Transverse colon (tissue), 4 donors: Measurements from ENCODE around the gene TBC1D9B. TPM values are rescaled to one million over a fixed set of nuclear protein-coding genes. Genes with fewer than 3 reads are reported as not detected.

ENCODE experiments used
- DNase-seq: peaks from one replicate; pipeline ENCODE4 v3.0.0-alpha.2; 2019
- H3K27ac ChIP-seq, 4 donors: fragments of 200-600 bp; sonication (generic); 2 replicates each; pipeline ENCODE4 v1.5.1; 2016 to 2018; ENCODE audit warnings: inconsistent platforms in 4 of 4
- H3K27me3 ChIP-seq: fragments of 200-600 bp; sonication (generic); 2 replicates; pipeline ENCODE4 v1.5.1; 2017; ENCODE audit warnings: inconsistent platforms
- H3K36me3 ChIP-seq, 4 donors: fragments of 200-600 bp; sonication (generic); 2 replicates each; pipeline ENCODE4 v1.5.1; 2017 to 2019; ENCODE audit warnings: inconsistent platforms in 4 of 4
- H3K4me1 ChIP-seq, 4 donors: fragments of 200-600 bp; sonication (generic); 2 replicates each; pipeline ENCODE4 v1.5.1; 2017 to 2020; ENCODE audit warnings: inconsistent platforms in 4 of 4
- H3K4me3 ChIP-seq, 4 donors: fragments of 200-600 bp; sonication (generic); 1 replicate in 1 of 4; 2 replicates in 3 of 4; pipeline versions ENCODE4 v1.5.1 to v1.6.1; 2017 to 2019; ENCODE audit warnings: inconsistent platforms in 4 of 4
- H3K9me3 ChIP-seq, 2 donors: fragments of 200-600 bp; sonication (generic); 2 replicates each; pipeline ENCODE4 v1.5.1; 2017 to 2019; ENCODE audit warnings: inconsistent platforms in 2 of 2
- EP300 ChIP-seq: sonication (generic); formaldehyde crosslinking; IDR thresholded peaks from one replicate; pipeline ENCODE4 v1.6.1; 2017; ENCODE audit warnings: antibody characterized with exemption, low read depth
- POLR2A ChIP-seq: fragments of 450-650 bp; IDR thresholded peaks from one replicate; pipeline ENCODE4 v1.6.1; 2016; ENCODE audit warnings: antibody characterized with exemption, mild to moderate bottlenecking, moderate library complexity
- POLR2AphosphoS5 ChIP-seq, 3 donors: sonication (generic); formaldehyde crosslinking; IDR thresholded peaks; one replicate each; pipeline ENCODE4 v1.6.1; 2016; ENCODE audit warnings: antibody characterized with exemption in 3 of 3
- WGBS, 2 donors: methylation state at CpG; one replicate each; pipeline ENCODE4 v1.1.5; 2018; ENCODE audit warnings: low coverage in 1 of 2; 5-methylcytosine and 5-hydroxymethylcytosine counted together
- in situ Hi-C, 4 donors: fragments of 200-750 bp; cut with MboI; loops; one replicate each; pipeline versions ENCODE4 v1.15.0 to v1.15.1; 2017; ENCODE audit warnings: low sequenced_read_pairs in 3 of 4, low pct_ligation_motif_present in 1 of 4, low pct_unique_long_range_greater_than_20kb in 1 of 4
- intact Hi-C: fragments of 100-400 bp; cut with DNase I; formaldehyde crosslinking; loops from one replicate; pipeline ENCODE4 v1.15.1; 2023; ENCODE audit warnings: low total_unique reads
- total RNA-seq, 4 donors: library from RNA; depleted of rRNA; stranded (reverse); fragments of >200 nt; gene quantifications; one replicate each; pipeline ENCODE4 v1.1.0, GENCODE V29; 2016
- TF ChIP-seq, protein P1 (sequence below), 5 experiments: fragments of 200-600 bp in 3 of 5; fragments of 450-650 bp in 2 of 5; sonication (generic) in 3 of 5; IDR thresholded peaks; 1 replicate in 2 of 5; 2 replicates in 3 of 5; pipeline ENCODE4 v1.5.1; 2016 to 2017; ENCODE audit warnings: antibody characterized with exemption in 5 of 5, inconsistent platforms in 3 of 5, mild to moderate bottlenecking in 2 of 5, moderate library complexity in 1 of 5

The TBC1D9B gene
- total RNA-seq, 4 donors from 2014 or later = 90.5 to 178 (median 127) TPM

DNA sequence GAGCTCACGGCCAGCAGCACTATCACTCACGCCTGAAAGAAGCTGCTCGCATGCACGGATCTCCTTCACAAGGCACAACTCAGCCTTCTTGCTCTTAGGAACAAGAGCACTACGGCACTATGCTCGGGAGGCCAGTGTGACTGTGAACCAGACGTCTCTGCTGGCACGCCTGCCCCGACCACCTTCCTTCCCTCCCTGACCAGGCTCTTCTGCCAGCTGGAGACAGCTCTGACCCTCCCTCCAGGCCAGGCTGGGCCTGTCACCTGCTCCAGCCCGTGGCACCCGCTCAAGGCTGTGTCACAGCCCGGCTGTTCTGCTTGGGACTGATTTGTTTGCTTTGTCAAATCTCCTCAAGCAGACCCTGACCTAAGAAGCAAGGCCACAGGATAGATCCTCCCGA lies 7.0 kb downstream of the TBC1D9B start:
- no peak for DNase-seq
- Histone ChIP-seq H3K27me3 (no peaks in the 10 kb centered on the region), H3K4me3 (no peak overlapping the region), H3K9me3 (no peaks in the 10 kb centered on the region), H3K4me1 (peaks cover 0 to 2% (median 0%) of the 10 kb centered on the region in 4 donors), H3K27ac (no peak overlapping the region), H3K36me3 (peaks cover 0 to 41% (median 16%) of the 10 kb centered on the region in 4 donors)
- intact Hi-C loops (no loop called here), in situ Hi-C loops (loop anchor here in 1 of 4 donors (25.0 kb wide), 1 partner anchor 187 kb away; no protein-coding TSS in a partner anchor)
- TF ChIP-seq EP300 (no peak), POLR2A (no peak), POLR2AphosphoS5 (IDR thresholded peaks at IDR 0.05) (no peak)
- TF ChIP-seq, protein P1, sequence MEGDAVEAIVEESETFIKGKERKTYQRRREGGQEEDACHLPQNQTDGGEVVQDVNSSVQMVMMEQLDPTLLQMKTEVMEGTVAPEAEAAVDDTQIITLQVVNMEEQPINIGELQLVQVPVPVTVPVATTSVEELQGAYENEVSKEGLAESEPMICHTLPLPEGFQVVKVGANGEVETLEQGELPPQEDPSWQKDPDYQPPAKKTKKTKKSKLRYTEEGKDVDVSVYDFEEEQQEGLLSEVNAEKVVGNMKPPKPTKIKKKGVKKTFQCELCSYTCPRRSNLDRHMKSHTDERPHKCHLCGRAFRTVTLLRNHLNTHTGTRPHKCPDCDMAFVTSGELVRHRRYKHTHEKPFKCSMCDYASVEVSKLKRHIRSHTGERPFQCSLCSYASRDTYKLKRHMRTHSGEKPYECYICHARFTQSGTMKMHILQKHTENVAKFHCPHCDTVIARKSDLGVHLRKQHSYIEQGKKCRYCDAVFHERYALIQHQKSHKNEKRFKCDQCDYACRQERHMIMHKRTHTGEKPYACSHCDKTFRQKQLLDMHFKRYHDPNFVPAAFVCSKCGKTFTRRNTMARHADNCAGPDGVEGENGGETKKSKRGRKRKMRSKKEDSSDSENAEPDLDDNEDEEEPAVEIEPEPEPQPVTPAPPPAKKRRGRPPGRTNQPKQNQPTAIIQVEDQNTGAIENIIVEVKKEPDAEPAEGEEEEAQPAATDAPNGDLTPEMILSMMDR (IDR thresholded peaks at IDR 0.05) = no peak
- 87% methylated on average over 13 of the region's 13 CpGs; no CpG with 5 or more reads in 1 of the 2 donors for WGBS, 2 donors

DNA sequence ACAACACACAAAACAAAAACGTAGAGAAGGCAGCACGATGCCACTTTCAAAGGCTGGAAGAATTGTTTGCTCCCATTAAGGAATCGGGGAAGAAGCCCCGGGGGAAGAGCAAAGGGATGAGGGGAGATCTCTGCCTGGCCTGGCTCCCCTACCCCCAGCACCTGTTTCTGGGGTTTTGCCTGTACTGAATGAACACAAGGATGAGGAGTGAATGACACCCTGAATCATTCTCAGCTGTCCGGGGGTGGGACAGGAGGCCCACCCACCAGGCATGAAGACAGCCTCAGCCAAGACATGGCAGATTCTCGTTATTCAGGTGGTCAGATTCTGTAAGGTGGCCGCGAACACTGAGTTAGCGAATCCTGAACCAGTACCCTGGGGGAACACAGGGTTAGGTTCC lies 7.5 kb downstream of the TBC1D9B start:
- 88 to 97% methylated on average over 4 to 9 of the region's 9 CpGs for WGBS, 2 donors
- DNase-seq = no peak
- Histone ChIP-seq H3K27ac (no peak overlapping the region), H3K36me3 (peaks cover 0 to 39% (median 16%) of the 10 kb centered on the region in 4 donors), H3K4me1 (no peaks in the 10 kb centered on the region), H3K9me3 (no peaks in the 10 kb centered on the region), H3K27me3 (no peaks in the 10 kb centered on the region), H3K4me3 (no peak overlapping the region)
- intact Hi-C loops (no loop called here), in situ Hi-C loops (loop anchor here in 1 of 4 donors (25.0 kb wide), 1 partner anchor 187 kb away; no protein-coding TSS in a partner anchor)
- TF ChIP-seq EP300 = no peak
- TF ChIP-seq POLR2AphosphoS5 (IDR thresholded peaks at IDR 0.05) = no peak

DNA sequence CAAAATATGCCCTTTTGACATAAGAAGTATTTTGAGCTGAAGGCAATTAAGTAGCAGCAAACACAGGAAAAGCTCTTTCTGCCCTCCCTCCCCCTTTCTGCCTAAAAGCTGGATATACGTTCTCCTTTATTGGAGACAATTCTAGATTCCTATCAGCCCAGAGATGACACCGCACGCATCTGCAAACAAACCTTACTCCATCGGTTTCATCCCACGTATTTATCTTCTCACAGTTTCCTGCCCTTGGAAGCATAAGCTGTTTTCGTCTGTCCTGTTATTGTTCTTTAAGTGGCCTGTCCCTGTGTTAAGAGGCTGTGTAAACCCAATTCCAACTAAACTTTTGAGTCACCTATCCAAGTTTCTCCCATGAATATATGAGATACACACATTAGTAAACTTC lies 11.8 kb downstream of the TBC1D9B start:
- Histone ChIP-seq H3K4me1 (no peaks in the 10 kb centered on the region), H3K27me3 (no peaks in the 10 kb centered on the region), H3K27ac (no peak overlapping the region), H3K4me3 (no peak overlapping the region), H3K36me3 (peaks cover 0 to 67% (median 27%) of the 10 kb centered on the region in 4 donors), H3K9me3 (no peaks in the 10 kb centered on the region)
- in situ Hi-C loops (no loop called here), intact Hi-C loops (no loop called here)
- DNase-seq = no peak
- 80 to 87% methylated on average over 6 of the region's 6 CpGs for WGBS, 2 donors
- TF ChIP-seq POLR2A = no peak

DNA sequence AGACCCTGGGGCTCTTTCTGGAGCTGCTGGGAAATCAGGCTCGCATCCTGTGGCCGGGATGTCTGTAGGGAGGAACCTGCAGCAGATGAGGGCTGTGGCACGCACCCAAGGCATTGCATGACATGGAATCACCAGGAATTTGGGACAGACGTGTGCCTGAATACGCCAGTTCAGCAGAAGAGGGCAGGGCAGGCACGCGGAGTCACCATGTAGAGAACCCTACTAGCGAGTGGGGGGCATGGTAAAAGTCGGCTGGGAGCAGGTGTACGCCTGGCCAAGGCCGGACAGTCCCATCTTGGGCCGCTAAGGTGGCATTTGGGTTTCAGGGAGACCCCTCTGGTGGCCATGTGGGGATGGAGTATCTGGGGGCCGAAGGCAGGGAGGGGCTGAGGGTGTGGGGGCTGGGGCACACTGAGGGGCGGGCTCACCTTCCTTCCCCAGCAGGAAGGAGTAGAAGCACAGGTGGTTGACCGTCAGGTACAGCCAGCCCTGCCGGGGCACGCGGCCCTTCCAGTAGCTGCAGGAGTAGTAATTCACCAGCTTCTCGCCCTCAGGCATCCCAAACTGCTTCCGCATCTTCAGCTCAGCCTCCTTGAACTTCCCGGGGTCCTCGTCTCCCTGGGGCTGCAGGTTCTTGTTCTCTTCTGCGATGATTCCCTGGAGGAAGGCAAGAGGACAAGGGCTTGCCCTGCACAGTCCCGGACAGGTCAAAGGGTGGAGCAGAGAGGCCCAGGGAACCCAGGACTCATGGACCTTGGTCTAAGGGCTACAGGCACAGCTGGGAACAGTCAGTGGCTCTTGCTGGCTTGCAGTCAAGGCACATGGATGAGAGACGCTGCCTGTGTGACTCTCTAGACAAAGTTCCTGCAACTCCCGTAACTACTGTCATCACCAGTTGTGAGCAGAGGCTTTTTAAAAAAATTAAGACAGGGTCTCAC lies 13.5 kb downstream of the TBC1D9B start:
- peaks cover 0 to 72% (median 29%) of the 10 kb centered on the region in 4 donors for H3K36me3 ChIP-seq
- intact Hi-C loops (no loop called here), in situ Hi-C loops (no loop called here)
- H3K4me1 ChIP-seq = no peaks in the 10 kb centered on the region
- WGBS, 2 donors = 93% methylated on average over 26 of the region's 26 CpGs; no CpG with 5 or more reads in 1 of the 2 donors
- no peaks in the 10 kb centered on the region for H3K9me3 ChIP-seq
- no peak for DNase-seq
- no peaks in the 10 kb centered on the region for H3K27me3 ChIP-seq
- H3K4me3 ChIP-seq = no peak overlapping the region
- TF ChIP-seq EP300 = no peak
- TF ChIP-seq, protein P1 (IDR thresholded peaks at IDR 0.05) = no peak
- TF ChIP-seq POLR2A = no peak
- no peak for TF ChIP-seq POLR2AphosphoS5 (IDR thresholded peaks at IDR 0.05)
- H3K27ac ChIP-seq = no peak overlapping the region
